ENCODE data around the gene TRIM44.

DNA sequence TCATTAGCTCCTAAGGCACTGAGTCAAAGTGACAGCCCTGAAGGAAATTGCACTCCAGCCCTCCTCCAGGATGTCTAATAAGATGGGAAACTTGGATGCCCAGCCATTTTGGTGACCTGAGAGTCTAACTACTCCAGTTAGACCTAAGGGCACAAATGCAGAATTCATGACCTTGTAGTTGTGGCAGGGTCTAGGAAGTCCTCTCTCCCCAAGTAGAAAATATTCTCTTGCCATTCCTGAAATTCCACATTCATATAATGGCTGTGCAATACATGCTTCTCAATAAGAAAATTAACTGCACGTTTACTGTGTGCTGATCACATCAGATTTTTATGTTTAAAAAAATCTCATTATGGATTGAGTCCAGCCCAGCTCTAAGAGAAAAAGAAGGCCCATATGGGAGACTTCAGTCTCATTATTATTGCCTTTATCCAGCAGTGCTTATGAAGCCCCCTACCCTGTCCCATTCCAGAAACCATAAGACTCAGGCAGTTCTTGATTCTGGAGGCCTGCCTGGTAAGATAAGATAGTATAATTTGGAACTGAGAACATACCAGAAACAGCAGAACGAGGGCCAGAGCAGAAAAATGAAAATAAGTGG is 147.6 kb downstream of the TRIM44 start:
- TF ChIP-seq, protein P1, sequence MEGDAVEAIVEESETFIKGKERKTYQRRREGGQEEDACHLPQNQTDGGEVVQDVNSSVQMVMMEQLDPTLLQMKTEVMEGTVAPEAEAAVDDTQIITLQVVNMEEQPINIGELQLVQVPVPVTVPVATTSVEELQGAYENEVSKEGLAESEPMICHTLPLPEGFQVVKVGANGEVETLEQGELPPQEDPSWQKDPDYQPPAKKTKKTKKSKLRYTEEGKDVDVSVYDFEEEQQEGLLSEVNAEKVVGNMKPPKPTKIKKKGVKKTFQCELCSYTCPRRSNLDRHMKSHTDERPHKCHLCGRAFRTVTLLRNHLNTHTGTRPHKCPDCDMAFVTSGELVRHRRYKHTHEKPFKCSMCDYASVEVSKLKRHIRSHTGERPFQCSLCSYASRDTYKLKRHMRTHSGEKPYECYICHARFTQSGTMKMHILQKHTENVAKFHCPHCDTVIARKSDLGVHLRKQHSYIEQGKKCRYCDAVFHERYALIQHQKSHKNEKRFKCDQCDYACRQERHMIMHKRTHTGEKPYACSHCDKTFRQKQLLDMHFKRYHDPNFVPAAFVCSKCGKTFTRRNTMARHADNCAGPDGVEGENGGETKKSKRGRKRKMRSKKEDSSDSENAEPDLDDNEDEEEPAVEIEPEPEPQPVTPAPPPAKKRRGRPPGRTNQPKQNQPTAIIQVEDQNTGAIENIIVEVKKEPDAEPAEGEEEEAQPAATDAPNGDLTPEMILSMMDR (IDR thresholded peaks at IDR 0.05; ENCODE audit: low read depth, low read length, poor library complexity, severe bottlenecking), result no peak
- no peak for TF ChIP-seq EZH2phosphoT487 (IDR thresholded peaks at IDR 0.05; ENCODE audit: borderline replicate concordance, low read length)
